Measurements from ENCODE around the gene GRIP1.

GRCh38 chr12:66459944-66460482 lies 218.9 kb downstream of the GRIP1 start:
- TF ChIP-seq POLR2A (IDR thresholded peaks at IDR 0.05; ENCODE audit: low read depth, low read length) (no peak), TAF1 (IDR thresholded peaks at IDR 0.05; ENCODE audit: borderline replicate concordance, low read depth, low read length) (no peak)
